Neural cell (in vitro differentiated cells): ENCODE data around the gene EZR. TPM values are rescaled to one million over a fixed set of nuclear protein-coding genes. Genes with fewer than 3 reads are reported as not detected.

Source experiments
- H2AFZ ChIP-seq: fragments of 200-600, 300-800 bp; sonication (generic), shearing (Covaris generic); 2 replicates; pipeline ENCODE4 v1.6.0; 2014; ENCODE audit warnings: low read depth, mild to moderate bottlenecking, antibody characterized with exemption, low read length, moderate library complexity
- H3F3A ChIP-seq: fragments of 200-600 bp; shearing (Covaris generic); 2 replicates; pipeline ENCODE4 v1.6.1; 2016; ENCODE audit warnings: mild to moderate bottlenecking, moderate library complexity, mixed read lengths, antibody characterized with exemption, low read length; ENCODE audit not compliant: insufficient read depth, poor library complexity, severe bottlenecking
- H3K27ac ChIP-seq: fragments of 200-600, 300-800 bp; sonication (generic), shearing (Covaris generic); 2 replicates; pipeline ENCODE4 v1.5.1; 2014; ENCODE audit warnings: mild to moderate bottlenecking, low read length, moderate library complexity
- H3K27me3 ChIP-seq: fragments of 300-800, 200-600 bp; sonication (generic), shearing (Covaris generic); 2 replicates; pipeline ENCODE4 v1.6.0; 2014; ENCODE audit warnings: mild to moderate bottlenecking, low read depth, low read length, moderate library complexity; ENCODE audit not compliant: insufficient read depth
- H3K36me3 ChIP-seq: fragments of 300-800, 200-600 bp; sonication (generic), shearing (Covaris generic); 2 replicates; pipeline ENCODE4 v1.5.1; 2014; ENCODE audit warnings: mild to moderate bottlenecking, antibody characterized with exemption, low read length, moderate library complexity; ENCODE audit not compliant: insufficient read depth
- H3K4me2 ChIP-seq: fragments of 300-800, 200-600 bp; sonication (generic), shearing (Covaris generic); 2 replicates; pipeline ENCODE4 v1.6.0; 2014; ENCODE audit warnings: mild to moderate bottlenecking, low read length
- H3K4me3 ChIP-seq: fragments of 300-800, 200-600 bp; sonication (generic), shearing (Covaris generic); 2 replicates; pipeline ENCODE4 v1.5.1; 2014; ENCODE audit warnings: mild to moderate bottlenecking, low read length, moderate library complexity
- H3K79me2 ChIP-seq: fragments of 200-600 bp; shearing (Covaris generic); replicated peaks from 2 replicates; pipeline ENCODE4 v1.6.0; 2014; ENCODE audit warnings: mild to moderate bottlenecking, low read length, moderate library complexity; ENCODE audit not compliant: insufficient read depth
- H3K9ac ChIP-seq: fragments of 300-800, 200-600 bp; sonication (generic), shearing (Covaris generic); 2 replicates; pipeline ENCODE4 v1.6.1; 2016; ENCODE audit warnings: mild to moderate bottlenecking, low read length, mixed read lengths
- H3K9me2 ChIP-seq: fragments of 200-600 bp; shearing (Covaris generic); 2 replicates; pipeline ENCODE4 v1.6.1; 2016; ENCODE audit warnings: mild to moderate bottlenecking, low read length, mixed read lengths; ENCODE audit not compliant: insufficient read depth
- H3K9me3 ChIP-seq: fragments of 200-600, 300-800 bp; sonication (generic), shearing (Covaris generic); 2 replicates; pipeline ENCODE4 v1.6.1; 2016; ENCODE audit warnings: mild to moderate bottlenecking, mixed run types, low read length, moderate library complexity, mixed read lengths
- H4K20me1 ChIP-seq: fragments of 200-600 bp; shearing (Covaris generic); 2 replicates; pipeline ENCODE4 v1.6.1; 2016; ENCODE audit warnings: mild to moderate bottlenecking, mixed run types; ENCODE audit not compliant: insufficient read depth
- EP300 ChIP-seq: fragments of 450-650 bp; conservative IDR thresholded peaks from 2 replicates; pipeline ENCODE4 v1.6.1; 2014; ENCODE audit warnings: antibody characterized with exemption, mild to moderate bottlenecking, moderate library complexity; ENCODE audit not compliant: poor library complexity, severe bottlenecking
- EZH2 ChIP-seq: fragments of 200-600, 300-800 bp; shearing (Covaris generic), sonication (generic); IDR thresholded peaks from 2 replicates; pipeline ENCODE4 v1.6.1; 2014; ENCODE audit warnings: antibody characterized with exemption, low read length, borderline replicate concordance, mild to moderate bottlenecking; ENCODE audit not compliant: insufficient read depth, poor library complexity, severe bottlenecking
- MXI1 ChIP-seq: fragments of 450-650 bp; conservative IDR thresholded peaks from 2 replicates; pipeline ENCODE4 v1.6.1; 2014; ENCODE audit warnings: antibody characterized with exemption, mild to moderate bottlenecking; ENCODE audit not compliant: poor library complexity, severe bottlenecking
- POLR2AphosphoS5 ChIP-seq: IDR thresholded peaks from 2 replicates; pipeline ENCODE4 v1.6.1; 2012
- RAD21 ChIP-seq: fragments of 450-650 bp; conservative IDR thresholded peaks from 2 replicates; pipeline ENCODE4 v1.6.1; 2014; ENCODE audit warnings: antibody characterized with exemption, mild to moderate bottlenecking, moderate library complexity
- SMC3 ChIP-seq: fragments of 450-650 bp; conservative IDR thresholded peaks from 2 replicates; pipeline ENCODE4 v1.6.1; 2014; ENCODE audit warnings: antibody characterized with exemption, mild to moderate bottlenecking, moderate library complexity; ENCODE audit not compliant: poor library complexity
- TAF1 ChIP-seq: IDR thresholded peaks from 2 replicates; pipeline ENCODE4 v1.6.1; 2012; ENCODE audit warnings: low read depth
- polyA plus RNA-seq: library from polyadenylated mRNA; depleted of rRNA; stranded (reverse); fragments of >200 nt; gene quantifications from 2 replicates; pipeline ENCODE4 v1.2.3, GENCODE V29; 2014
- TF ChIP-seq, protein P1 (sequence below): IDR thresholded peaks from 2 replicates; pipeline ENCODE4 v1.6.1; 2012; ENCODE audit warnings: borderline replicate concordance
- TF ChIP-seq, protein P2 (sequence below): fragments of 450-650 bp; IDR thresholded peaks from 2 replicates; pipeline ENCODE4 v1.5.1; 2014; ENCODE audit warnings: antibody characterized with exemption, mild to moderate bottlenecking, moderate library complexity; ENCODE audit not compliant: poor library complexity, severe bottlenecking

The EZR gene
- polyA plus RNA-seq, 1 donor from 2014 or later: 1.6 TPM

DNA sequence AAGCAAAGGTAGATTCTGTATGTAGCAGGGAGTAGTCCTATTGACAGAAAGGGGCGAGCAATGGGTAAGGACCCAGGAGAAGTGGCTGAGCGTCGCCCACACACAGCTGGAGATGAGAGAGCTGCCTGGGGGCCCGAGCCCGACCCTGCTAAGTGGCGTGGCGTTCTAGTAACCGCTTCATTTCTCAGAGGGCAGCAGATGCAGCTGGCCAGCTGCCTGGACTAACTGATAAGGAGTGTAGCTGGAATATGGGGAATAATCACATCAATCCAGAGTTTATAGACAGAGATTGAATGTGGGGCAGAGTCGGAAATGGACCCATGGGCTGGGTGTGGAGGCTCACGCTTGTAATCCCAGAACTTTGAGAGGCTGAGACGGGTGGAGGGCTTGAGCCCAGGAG is 64.4 kb downstream of the EZR start:
- H3K9ac ChIP-seq: no peak overlapping the region
- H3K79me2 ChIP-seq: no peaks in the 10 kb centered on the region
- H2AFZ ChIP-seq: no peak overlapping the region
- H4K20me1 ChIP-seq: no peaks in the 10 kb centered on the region
- no peaks in the 10 kb centered on the region for H3K9me2 ChIP-seq
- H3K27ac ChIP-seq: no peak overlapping the region
- no peaks in the 10 kb centered on the region for H3F3A ChIP-seq
- no peaks in the 10 kb centered on the region for H3K27me3 ChIP-seq
- TF ChIP-seq, protein P1, sequence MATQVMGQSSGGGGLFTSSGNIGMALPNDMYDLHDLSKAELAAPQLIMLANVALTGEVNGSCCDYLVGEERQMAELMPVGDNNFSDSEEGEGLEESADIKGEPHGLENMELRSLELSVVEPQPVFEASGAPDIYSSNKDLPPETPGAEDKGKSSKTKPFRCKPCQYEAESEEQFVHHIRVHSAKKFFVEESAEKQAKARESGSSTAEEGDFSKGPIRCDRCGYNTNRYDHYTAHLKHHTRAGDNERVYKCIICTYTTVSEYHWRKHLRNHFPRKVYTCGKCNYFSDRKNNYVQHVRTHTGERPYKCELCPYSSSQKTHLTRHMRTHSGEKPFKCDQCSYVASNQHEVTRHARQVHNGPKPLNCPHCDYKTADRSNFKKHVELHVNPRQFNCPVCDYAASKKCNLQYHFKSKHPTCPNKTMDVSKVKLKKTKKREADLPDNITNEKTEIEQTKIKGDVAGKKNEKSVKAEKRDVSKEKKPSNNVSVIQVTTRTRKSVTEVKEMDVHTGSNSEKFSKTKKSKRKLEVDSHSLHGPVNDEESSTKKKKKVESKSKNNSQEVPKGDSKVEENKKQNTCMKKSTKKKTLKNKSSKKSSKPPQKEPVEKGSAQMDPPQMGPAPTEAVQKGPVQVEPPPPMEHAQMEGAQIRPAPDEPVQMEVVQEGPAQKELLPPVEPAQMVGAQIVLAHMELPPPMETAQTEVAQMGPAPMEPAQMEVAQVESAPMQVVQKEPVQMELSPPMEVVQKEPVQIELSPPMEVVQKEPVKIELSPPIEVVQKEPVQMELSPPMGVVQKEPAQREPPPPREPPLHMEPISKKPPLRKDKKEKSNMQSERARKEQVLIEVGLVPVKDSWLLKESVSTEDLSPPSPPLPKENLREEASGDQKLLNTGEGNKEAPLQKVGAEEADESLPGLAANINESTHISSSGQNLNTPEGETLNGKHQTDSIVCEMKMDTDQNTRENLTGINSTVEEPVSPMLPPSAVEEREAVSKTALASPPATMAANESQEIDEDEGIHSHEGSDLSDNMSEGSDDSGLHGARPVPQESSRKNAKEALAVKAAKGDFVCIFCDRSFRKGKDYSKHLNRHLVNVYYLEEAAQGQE: no peak
- TF ChIP-seq SMC3 (no peak), EZH2 (no peak), RAD21 (no peak), TAF1 (no peak), POLR2AphosphoS5 (no peak), EP300 (no peak), MXI1 (no peak)
- TF ChIP-seq, protein P2, sequence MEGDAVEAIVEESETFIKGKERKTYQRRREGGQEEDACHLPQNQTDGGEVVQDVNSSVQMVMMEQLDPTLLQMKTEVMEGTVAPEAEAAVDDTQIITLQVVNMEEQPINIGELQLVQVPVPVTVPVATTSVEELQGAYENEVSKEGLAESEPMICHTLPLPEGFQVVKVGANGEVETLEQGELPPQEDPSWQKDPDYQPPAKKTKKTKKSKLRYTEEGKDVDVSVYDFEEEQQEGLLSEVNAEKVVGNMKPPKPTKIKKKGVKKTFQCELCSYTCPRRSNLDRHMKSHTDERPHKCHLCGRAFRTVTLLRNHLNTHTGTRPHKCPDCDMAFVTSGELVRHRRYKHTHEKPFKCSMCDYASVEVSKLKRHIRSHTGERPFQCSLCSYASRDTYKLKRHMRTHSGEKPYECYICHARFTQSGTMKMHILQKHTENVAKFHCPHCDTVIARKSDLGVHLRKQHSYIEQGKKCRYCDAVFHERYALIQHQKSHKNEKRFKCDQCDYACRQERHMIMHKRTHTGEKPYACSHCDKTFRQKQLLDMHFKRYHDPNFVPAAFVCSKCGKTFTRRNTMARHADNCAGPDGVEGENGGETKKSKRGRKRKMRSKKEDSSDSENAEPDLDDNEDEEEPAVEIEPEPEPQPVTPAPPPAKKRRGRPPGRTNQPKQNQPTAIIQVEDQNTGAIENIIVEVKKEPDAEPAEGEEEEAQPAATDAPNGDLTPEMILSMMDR: no peak
- no peak overlapping the region for H3K4me2 ChIP-seq
- no peak overlapping the region for H3K4me3 ChIP-seq
- H3K36me3 ChIP-seq: no peaks in the 10 kb centered on the region
- no peaks in the 10 kb centered on the region for H3K9me3 ChIP-seq

DNA sequence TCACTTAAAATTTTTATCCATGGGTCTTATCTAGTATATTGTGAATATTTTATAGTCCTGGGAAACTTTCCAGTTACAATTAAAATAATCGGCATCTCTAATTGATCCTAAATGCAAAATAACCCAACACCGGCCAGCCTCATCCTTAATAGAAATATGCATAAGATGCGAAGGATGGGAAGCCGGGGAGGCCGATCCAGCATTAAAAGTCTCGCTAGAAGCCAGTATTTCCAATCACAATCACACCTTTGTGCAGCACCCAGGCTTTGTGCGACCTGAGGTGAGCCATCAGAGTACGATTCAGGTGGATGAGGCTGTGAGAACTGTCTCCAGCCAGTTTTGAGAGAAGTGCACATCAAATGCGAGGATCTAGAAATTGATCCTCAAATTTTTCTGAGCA is 65.4 kb downstream of the EZR start:
- no peak for TF ChIP-seq TAF1
- TF ChIP-seq, protein P2: no peak
- TF ChIP-seq MXI1: no peak
- TF ChIP-seq EZH2: no peak
- TF ChIP-seq EP300: no peak
- TF ChIP-seq POLR2AphosphoS5: no peak

More for the DNA sequence above, 65.4 kb downstream of the EZR start:
- Histone ChIP-seq H3K9me2 (no peaks in the 10 kb centered on the region), H3K4me3 (no peak overlapping the region), H3F3A (no peaks in the 10 kb centered on the region), H3K9ac (no peak overlapping the region), H2AFZ (no peak overlapping the region), H3K4me2 (no peak overlapping the region), H4K20me1 (no peaks in the 10 kb centered on the region), H3K27me3 (no peaks in the 10 kb centered on the region), H3K9me3 (no peaks in the 10 kb centered on the region), H3K79me2 (no peaks in the 10 kb centered on the region), H3K27ac (no peak overlapping the region), H3K36me3 (no peaks in the 10 kb centered on the region)
